GM21619 (cell line): ENCODE measurements around the gene SPATA9.
A peak's percentile ranks its signal among the peaks of the same experiment; 100 is the strongest.
"Not testable (repeated sequence)": the region's sequence is repeated elsewhere in the genome, so short reads cannot be mapped to it uniquely, and the experiment has no call there.

Source experiments
- ATAC-seq: cut with Tn5 transposase; IDR thresholded peaks from one replicate; pipeline ENCODE4 v1.9.1; 2021; ENCODE audit not compliant: unreplicated experiment

SPATA9 gene

DNA sequence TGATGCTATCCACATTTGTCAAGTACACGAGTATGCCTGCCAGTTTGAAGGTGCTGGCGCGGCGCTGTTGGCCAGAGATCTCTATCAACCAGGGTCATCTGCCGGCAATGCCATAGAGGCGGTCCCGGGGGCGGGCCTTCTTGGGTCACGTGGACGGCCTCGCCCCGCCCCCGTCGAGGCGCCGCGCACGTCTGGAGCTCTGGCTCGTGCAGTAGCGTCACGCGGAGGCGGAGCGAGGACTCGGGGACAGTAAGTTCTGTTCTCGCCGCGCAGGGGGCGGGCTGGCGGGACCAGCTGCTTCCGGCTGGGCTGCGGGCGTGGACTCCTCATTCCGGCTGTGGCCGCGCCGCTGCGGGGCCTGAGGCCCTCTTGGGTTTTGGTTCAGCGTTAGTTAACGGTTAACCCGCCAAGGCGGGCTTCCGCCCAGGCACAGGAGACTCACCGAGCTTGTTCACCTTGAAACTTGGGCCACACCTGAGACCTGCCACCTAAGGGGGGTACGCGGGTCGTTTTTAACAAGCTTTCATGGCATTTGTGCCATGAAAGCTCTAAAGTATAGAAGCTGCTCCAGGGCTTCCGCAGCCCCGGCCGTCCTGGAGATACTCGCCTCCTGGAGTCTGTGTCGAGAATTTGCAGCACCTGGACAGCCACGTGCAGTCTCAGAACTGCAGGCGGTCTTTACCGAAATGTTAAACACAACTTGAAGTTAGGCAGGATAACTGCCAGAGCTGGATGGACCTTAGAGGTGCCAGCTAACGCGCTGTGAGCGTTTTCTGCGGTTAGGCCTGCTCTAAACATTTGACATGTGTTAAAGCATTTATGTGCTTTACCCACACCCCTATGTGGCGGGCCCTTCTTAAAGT, 36.0 kb downstream of the SPATA9 start, which contains the start of gene RFESD:
Gene RFESD, plus strand, starts transcription at position 209 of the 863 bp plus-strand sequence. CDS start 5,495 bp downstream, outside the sequence.
- peak; percentile 95 for ATAC-seq

DNA sequence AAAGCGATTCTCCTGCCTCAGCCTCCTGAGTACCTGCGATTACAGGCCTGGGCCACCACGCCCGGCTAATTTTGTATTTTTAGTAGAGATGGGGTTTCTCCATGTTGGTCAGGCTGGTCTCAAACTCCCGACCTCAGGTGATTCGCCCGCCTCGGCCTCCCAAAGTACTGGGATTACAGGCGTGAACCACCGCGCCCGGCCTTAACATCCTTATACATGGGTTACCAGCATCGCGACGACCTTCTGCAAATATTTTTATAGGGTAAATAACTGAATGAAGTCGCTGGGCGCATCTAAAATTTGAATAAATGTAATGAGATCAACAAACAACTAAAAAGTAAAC, 36.6 kb downstream of the SPATA9 start:
- not testable (repeated sequence) for ATAC-seq

DNA sequence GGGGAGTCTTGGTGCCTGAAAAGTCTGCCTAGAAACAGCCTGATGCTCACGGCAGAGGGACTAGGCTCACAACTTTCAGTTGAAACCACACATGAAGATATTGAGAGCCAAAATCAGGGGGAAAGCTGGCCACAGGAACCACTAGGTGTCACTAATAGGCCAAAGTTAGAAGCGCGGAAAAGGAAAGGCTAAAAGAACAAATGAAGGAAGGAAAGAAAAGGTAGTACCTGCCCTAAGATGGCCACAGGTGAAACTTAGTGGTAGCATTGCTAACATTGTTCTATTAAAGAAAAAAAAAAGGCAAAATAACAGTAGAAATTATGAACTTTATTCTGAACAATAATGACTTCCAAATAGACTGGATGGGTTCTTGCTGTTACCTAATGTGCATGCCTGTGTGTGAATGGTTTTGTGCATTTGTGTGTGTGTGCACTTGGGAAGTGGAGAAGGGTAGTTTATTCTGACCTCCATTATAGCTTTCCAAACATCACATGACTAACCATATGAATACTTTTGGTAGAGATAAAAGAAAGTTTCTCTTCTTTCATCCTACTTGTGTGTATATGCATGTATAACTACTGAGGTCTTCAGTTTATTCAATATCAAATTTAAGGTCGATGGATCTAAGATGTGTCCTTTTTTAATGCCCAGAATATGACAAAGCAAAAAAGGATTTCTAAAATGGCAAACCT, 38.3 kb downstream of the SPATA9 start:
- ATAC-seq = peak; percentile 36

DNA sequence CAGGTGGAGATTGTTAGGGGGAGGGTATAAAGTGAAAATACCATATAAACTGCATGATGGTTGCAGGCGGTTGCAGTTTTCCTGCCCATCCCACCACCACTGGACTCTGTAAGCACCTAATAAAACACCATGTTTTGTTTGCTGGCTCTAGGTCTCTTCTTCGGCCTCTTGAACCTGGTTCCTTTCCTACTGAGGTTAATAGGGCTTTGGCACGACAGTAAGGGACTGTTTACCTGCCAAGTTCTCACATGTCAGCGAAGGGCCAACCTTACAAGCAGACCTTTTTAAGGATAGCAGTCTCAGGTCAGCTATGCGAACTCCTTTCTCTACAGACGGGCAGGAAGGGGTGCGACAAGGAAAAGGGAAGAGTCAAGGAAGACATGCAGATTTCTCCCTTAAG, 39.6 kb downstream of the SPATA9 start:
- ATAC-seq = no peak

DNA sequence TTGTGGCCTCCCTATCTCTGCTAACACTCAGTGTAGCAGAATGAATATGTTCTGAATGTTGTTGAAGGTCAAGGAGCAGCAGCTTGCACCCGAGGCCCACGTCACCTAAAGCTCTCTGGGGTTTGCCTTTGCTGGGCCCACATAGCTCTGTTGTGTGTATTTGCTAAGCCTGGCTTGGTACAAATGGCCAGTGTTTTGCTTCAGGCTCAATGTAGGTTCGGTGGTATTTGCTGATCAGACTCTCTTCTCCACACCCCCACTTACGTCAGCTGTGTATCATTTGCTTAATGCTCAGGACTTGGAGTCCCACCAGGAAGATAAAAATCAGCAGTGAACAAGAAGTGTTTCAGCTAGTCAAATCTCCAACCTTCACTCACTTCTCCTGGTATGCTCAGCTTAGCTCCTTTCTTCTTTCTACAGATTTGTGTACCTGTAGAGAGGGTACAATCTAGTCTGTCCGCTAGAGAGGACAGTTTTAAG, 41.0 kb downstream of the SPATA9 start:
- no peak for ATAC-seq

DNA sequence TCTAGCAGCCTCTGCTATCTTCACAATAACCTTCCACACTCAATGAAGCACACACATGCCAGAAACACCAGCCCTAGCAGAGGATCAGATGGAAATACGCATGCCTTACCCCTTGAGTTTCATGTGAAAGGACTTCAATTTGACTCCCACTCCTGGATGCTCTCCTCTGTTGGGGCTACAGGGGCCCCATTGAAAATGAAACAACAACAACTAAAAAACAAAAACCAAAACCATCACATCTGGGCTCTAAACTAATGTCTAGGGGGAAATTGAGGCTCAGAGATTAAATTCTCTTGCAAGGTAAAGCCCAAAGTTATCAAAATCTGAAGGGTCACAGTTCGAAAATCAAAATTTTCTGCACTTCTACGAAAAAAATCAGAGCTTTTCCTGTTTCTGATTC, 44.2 kb downstream of the SPATA9 start:
- no peak for ATAC-seq

DNA sequence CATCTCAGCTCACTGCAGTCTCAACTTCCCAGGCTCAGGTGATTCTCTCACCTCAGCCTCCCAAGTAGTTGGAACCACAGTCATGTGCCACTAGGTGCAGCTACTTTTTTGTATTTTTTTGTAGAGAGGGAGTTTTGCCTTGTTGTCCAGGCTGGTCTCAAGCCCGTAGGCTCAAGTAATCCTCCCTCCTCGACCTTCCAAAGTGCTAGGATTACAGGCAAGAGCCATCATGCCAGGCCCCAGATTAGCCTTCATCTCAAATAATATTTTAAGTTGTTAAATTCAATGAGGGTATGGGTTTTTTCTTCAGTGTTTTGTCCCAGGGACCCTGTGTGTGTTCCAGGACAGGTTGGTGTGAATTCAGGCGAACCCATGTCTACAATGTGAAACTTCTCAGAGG, 48.7 kb downstream of the SPATA9 start:
- ATAC-seq = no peak

DNA sequence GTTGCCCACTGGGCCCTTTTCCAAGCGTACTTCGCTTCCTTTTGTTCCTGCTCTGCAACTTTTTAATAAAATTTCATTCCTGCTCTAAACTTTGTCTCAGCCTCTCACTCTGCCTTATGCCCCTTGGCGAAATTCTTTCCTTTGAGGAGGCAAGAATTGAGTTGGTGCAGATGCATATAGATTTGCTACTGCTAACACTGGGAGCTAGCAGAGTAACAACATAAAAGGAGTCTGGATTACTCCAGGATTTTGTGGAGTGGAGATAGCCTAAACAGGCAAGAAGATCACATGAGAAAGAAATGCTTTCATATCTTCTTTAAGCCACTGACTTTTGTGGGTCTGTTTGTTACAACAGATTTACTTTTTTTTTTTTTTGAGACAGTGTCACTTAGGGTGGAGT, 49.1 kb downstream of the SPATA9 start:
- no peak for ATAC-seq

DNA sequence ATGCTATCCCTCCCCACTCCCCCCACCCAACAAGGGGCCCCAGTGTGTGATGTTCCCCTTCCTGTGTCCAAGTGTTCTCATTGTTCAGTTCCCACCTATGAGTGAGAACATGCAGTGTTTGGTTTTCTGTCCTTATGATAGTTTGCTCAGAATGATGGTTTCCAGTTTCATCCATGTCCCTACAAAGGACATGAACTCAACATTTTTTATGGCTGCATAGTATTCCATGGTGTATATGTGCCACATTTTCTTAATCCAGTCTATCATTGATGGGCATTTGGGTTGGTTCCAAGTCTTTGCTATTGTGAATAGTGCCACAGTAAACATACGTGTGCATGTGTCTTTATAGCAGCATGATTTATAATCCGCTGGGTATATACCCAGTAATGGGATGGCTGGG, 49.8 kb downstream of the SPATA9 start:
- not testable (repeated sequence) for ATAC-seq

DNA sequence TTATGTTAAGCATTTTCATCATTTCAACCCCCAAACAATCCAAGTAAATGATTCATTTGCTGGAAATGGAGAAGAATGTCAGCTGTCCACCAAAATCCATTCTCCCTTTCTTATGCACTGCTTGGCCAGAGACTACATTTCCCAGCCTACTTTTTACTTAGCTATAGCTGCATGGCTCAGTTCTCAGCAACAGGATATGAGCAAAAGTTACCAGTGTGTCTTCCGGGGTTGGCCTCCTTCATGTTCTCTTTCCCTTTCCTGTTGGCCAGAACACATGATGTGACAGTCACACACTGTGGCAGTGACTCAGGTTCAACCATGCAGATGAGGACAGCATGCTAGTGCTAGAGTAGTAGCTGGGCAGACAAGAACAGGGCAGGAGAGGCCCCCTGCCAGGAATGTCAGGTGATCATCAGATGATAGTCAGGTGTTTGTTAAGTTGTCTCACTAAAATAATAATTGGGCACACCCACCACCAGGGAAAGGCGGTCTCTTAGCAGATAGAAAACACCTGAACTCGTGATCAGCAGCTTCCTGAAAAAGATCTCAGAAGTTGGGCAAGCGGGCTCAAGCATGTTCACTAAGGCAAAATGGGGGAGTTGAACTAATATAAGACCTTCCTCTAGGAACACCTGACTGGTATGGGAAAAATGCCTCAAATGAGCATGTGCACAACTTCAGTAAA, 50.7 kb downstream of the SPATA9 start:
- ATAC-seq = peak; percentile 93

DNA sequence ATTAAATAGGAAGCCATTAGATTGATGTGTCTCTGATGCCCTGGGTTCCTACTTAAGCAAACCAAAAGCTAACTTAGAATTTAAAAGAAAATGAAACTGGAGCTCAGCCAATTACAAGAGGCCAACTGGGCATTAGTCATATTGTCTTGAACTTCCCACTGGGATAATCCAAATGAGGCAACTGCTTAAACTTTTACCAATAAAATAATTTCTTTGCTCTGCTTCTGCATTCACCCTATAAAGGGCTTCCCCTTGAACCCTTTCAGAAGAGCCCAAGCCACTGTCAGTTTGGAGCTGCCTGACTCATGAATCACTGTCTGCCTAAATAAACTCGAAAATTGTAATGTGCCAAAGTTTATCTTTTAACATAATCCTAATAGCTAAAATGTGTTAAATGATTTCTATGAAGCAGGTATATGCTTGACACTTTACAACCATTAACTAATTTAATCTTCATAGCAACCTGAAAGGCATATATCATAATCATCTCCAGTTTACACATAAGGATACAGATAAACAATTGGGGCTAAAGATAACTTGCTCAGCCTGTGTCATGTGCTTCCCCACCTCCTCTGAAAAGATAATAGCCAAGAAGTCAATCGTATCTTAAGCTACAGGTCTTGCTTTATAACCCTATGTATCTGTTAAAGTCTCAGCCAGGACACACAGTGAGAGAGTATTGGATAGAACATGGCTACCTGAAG, 51.4 kb downstream of the SPATA9 start:
- peak; percentile 9 for ATAC-seq

DNA sequence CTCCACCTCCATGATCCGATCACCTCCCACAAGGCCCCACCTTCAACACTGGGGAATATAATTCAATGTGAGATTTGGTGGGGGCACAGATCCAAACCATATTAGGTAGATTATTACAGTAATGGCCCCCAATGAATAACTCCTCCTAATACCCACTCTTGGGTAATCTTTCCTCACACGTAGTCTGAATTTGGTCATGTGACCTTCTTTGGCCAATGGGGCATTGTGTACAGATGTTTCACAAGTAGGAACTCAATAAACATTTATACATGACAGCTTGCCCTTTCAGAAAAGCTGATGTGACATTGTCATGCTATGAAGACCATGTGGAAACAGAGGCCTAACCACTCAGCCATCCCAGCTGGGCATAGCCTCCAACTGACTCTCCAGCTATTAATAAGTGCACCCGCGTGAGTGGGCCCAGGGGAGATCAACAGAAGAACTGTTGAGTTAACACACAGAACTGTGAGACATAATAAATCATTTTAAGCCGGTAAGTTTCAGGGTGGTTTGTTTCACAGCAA, 52.3 kb downstream of the SPATA9 start:
- no peak for ATAC-seq

DNA sequence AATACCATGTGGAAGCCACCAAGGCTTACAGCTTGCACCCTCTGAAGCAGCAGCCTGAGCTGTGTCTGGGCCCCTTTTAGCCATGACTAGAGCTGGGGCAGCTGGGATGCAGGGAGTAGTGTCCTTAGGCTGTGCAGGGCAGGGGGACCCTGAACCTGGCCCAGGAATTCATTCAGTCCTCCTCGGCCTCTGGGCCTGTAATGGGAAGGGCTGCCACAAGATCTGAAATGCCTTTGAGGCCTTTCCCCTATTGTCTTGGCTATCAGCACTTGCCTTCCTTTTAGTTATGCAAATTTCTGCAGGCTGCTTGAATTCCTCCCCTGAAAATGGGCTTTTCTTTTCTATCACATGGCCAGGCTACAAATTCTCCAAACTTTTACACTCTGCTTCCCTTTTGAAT, 53.9 kb downstream of the SPATA9 start:
- no peak for ATAC-seq

DNA sequence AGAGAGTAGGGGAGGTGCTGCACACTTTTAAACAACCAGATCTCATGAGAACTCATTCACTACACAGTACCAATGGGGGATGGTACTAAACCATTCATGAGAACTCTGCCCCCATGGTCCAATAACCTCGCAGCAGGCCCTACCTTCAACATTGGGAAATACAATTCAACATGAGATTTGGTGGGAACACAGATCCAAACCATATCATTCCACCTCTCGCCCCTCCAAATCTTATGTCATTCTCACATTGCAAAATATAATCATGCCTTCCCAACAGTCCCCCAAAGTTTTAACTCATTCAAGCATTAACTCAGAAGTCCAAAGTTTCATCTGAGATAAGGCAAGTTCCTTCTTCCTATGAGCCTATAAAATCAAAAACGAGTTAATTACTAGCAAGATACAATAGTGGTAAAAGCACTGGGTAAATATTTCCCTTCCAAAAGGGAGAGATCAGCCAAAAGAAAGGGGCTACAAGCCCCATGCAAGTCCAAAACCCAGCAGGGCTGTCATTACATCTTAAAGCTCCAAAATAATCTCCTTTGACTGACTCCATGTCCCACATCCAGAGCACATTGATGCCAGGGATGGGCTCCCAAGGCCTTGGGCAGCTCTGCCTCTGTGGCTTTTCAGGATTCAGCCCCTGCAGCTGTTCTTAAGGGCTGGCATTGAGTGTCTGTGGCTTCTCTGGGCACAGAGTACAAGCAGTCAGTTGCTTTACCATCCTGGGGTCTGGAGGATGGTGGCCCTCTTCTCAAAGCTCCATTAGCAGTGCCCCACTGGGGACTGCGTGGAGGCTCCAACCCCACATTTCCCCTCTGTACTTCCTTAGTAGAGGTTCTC, 54.6 kb downstream of the SPATA9 start:
- ATAC-seq = no peak

DNA sequence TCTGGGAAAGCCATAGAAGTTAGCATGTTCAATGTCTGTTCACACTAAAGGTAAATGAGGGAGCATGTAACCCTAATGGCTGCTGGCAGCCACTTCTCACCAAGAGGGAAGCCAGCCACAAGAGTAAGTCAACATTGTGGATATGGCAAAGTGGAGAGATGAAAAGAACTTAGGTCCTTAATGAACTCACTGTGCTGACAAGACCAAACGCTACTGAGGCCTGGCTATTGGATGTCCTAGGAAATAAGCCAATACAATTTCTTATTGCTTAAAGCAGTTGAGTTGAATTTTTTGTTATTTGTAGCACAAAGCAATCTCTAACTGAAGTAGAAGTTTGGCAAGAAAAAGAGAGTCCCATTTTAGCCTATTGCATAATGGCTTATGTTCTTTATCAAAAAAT, 56.1 kb downstream of the SPATA9 start:
- no peak for ATAC-seq

DNA sequence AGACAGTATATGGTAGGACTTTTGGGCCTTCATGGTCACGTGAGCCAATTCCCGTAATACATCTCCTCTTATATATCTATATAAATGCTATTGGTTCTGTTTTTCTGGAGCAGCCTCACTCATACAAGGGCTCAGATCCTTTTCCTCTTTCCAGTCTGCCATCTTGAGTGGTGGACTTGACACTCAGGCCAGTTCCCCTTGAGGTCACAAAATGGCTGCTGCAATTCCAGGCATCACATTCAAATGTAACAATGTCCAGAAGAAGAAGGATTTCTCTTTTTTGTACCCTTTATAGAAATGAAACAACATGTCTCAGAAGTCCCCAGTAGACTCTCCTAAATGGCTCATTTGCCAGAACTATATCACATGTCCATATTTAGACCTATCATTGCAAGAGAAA, 58.4 kb downstream of the SPATA9 start:
- no peak for ATAC-seq

DNA sequence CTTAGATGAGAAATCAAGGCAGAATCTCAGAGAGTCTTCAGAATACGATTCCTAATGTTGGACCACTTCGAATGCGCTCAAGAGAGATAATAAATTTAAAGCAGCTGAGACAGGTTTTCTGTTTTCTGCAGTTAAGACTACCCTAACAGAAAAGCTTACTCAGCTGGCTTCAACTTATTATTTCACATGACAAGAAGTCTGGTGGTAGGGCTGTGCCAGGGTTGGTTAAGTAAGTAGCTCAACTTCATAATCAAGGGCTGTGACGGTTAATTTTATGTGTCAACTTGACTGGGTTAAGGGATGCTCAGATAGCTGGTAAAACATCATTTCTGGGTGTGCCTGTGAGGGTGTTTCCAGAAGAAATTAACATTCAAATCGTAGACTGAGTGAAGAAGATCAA, 59.1 kb downstream of the SPATA9 start:
- no peak for ATAC-seq

DNA sequence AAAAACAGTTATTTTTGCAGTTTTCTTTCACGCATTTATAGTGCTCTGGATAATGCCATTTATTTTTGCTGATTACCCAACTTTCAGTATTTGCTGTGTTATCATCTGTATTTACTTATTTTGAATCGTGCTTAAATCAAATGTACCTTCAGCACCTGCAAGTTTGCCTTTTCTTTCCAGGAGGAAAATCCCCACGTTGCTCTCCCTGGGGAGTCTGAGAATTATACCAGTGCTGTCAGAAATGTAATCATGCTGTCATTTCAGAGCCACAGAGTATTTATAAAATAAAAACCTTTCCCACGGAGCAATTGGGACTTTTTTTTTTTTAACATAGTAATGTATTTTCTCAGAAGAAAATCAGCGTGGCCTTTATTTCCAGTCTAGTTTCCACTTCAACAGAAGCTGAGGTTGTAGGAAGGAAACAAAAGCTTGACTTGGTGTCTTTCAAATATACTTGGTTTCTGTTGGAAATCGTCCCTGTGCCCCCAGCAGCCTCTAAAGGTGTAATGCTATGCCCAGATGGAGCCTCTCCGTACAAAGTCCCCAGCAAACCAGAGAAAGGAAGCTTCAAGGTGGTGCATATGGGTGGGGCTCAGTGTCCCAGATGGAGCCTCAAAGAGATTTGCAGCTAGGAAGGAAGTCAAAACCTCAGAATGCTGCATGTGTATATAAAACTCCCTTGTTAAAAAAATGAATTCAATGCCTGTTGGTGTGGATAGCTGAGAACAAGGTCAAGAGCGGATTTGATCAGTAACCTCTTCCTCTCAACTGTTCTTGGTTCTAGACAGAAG, 60.8 kb downstream of the SPATA9 start:
- no peak for ATAC-seq
